Measurements from ENCODE around the gene UGCG.

- TF ChIP-seq CTCF (conservative IDR thresholded peaks at IDR 0.05; ENCODE audit: low read length) (no peak), EZH2phosphoT487 (IDR thresholded peaks at IDR 0.05; ENCODE audit: borderline replicate concordance) (no peak)
Measured at GRCh38 chr9:111878946-111879345, 17.7 kb upstream of the UGCG start.
